GM10248 (cell line): ENCODE results near the gene MRPS33.

Experiments
- CTCF ChIA-PET: fragments of 300-600 bp; sonication (Branson Sonifier 250); formaldehyde crosslinking; extraction: SDS; loops from one replicate; lab custom pipeline; 2021; ENCODE audit warnings: antibody characterized with exemption; lab: Yijun Ruan, JAX
- POLR2A ChIA-PET: fragments of 350-650 bp; sonication (Branson Sonifier 250); formaldehyde crosslinking; extraction: SDS; loops from one replicate; lab custom pipeline; 2020; ENCODE audit warnings: antibody characterized with exemption; lab: Yijun Ruan, JAX
- DNase-seq: peaks from one replicate; pipeline ENCODE4 v3.0.0; 2012; ENCODE audit errors: extremely low spot score
- CTCF ChIP-seq: IDR thresholded peaks from 2 replicates; pipeline ENCODE4 v1.5.1; 2012; ENCODE audit warnings: mild to moderate bottlenecking, low read depth; ENCODE audit errors: extremely low read depth, missing control alignments, control extremely low read depth

The MRPS33 gene

GRCh38 chr7:141012696-141013344 is 1.9 kb downstream of the MRPS33 start:
- ChIA-PET POLR2A (no interaction called here), CTCF (interaction anchor here (1.1 to 7.3 kb wide), 4 partner anchors 89 to 641 kb away, joined by 3 to 118 read pairs (median 5); partner anchors contain the start of gene BRAF)
- no peak for DNase-seq
- no peak for TF ChIP-seq CTCF

- POLR2A ChIA-PET, result no interaction called here
- peak; percentile 37 for DNase-seq
- CTCF ChIA-PET, result interaction anchor here (0.6 to 7.3 kb wide), 11 partner anchors 11 to 642 kb away, joined by 3 to 118 read pairs (median 4); partner anchors contain the start of gene BRAF
- peak; percentile 66 for TF ChIP-seq CTCF
Measured at GRCh38 chr7:141012044-141012685, 2.6 kb downstream of the MRPS33 start.

GRCh38 chr7:141011443-141011842 is 3.3 kb downstream of the MRPS33 start:
- DNase-seq, result no peak
- ChIA-PET POLR2A (interaction anchor here (0.6 kb wide), 1 partner anchor 645 kb away, joined by 3 read pairs; no protein-coding TSS in a partner anchor), CTCF (interaction anchor here (0.6 to 7.3 kb wide), 11 partner anchors 10 to 493 kb away, joined by 3 to 118 read pairs (median 4); no protein-coding TSS in a partner anchor)
- no peak for TF ChIP-seq CTCF

- no peak for DNase-seq
- no peak for TF ChIP-seq CTCF
- ChIA-PET CTCF (interaction anchor here (1.1 to 3.0 kb wide), 3 partner anchors 8 to 193 kb away, joined by 3 to 13 read pairs (median 3); partner anchors contain the start of gene MRPS33), POLR2A (no interaction called here)
Measured at GRCh38 chr7:141003172-141004065, 11.3 kb downstream of the MRPS33 start.

GRCh38 chr7:141001546-141001945 is 13.2 kb downstream of the MRPS33 start:
- TF ChIP-seq CTCF, result no peak
- ChIA-PET CTCF (interaction anchor here (1.2 to 1.3 kb wide), 2 partner anchors 10 kb away, joined by 4 to 5 read pairs; no protein-coding TSS in a partner anchor), POLR2A (no interaction called here)

GRCh38 chr7:141001122-141001521 is 13.6 kb downstream of the MRPS33 start:
- ChIA-PET POLR2A (no interaction called here), CTCF (interaction anchor here (1.2 to 1.3 kb wide), 2 partner anchors 9 to 10 kb away, joined by 4 to 5 read pairs; no protein-coding TSS in a partner anchor)
- no peak for TF ChIP-seq CTCF
- no peak for DNase-seq

More at GRCh38 chr7:141001546-141001945, 13.2 kb downstream of the MRPS33 start:
- DNase-seq, result no peak
